Neural crest cell (in vitro differentiated cells): ENCODE data around the gene AGBL4. TPM values are rescaled to one million over a fixed set of nuclear protein-coding genes. Genes with fewer than 3 reads are reported as not detected.
"Not testable (repeated sequence)": the region's sequence is repeated elsewhere in the genome, so short reads cannot be mapped to it uniquely, and the experiment has no call there.

Source experiments
- DNase-seq: peaks from one replicate; pipeline ENCODE4 v3.0.0; 2021; ENCODE audit warnings: low read depth, mixed read lengths, low spot score
- H3K27ac Mint-ChIP-seq: one replicate; pipeline ENCODE4 v1.8.0; 2021; ENCODE audit warnings: mild to moderate bottlenecking, mixed read lengths; ENCODE audit not compliant: unreplicated experiment
- H3K27me3 Mint-ChIP-seq: 2 replicates; pipeline ENCODE4 v1.8.0; 2021; ENCODE audit warnings: low read depth, mild to moderate bottlenecking, mixed read lengths
- H3K36me3 Mint-ChIP-seq: 2 replicates; pipeline ENCODE4 v1.8.0; 2021; ENCODE audit warnings: low read depth, mild to moderate bottlenecking, mixed read lengths
- H3K4me1 Mint-ChIP-seq: 2 replicates; pipeline ENCODE4 v1.8.0; 2021; ENCODE audit warnings: mixed read lengths
- H3K4me3 Mint-ChIP-seq: one replicate; pipeline ENCODE4 v1.8.0; 2021; ENCODE audit warnings: mild to moderate bottlenecking, mixed read lengths
- H3K9me3 Mint-ChIP-seq: 2 replicates; pipeline ENCODE4 v1.8.0; 2021; ENCODE audit warnings: mixed read lengths
- CTCF ChIP-seq: fragments of 200-600 bp; sonication (generic); conservative IDR thresholded peaks from 2 replicates; pipeline ENCODE4 v1.5.0; 2021; ENCODE audit warnings: antibody characterized with exemption, mild to moderate bottlenecking
- total RNA-seq: library from RNA; stranded (reverse); gene quantifications from 2 replicates; pipeline ENCODE4 v1.2.1, GENCODE V29; 2021

Gene AGBL4
- total RNA-seq, 1 donor from 2014 or later = 0.09 TPM

GRCh38 chr1:49337251-49337650 is 686.5 kb downstream of the AGBL4 start:
- H3K4me1 Mint-ChIP-seq = no peaks in the 10 kb centered on the region
- TF ChIP-seq CTCF = no peak
- peaks cover 9% of the 10 kb centered on the region for H3K36me3 Mint-ChIP-seq
- peaks cover 25% of the 10 kb centered on the region for H3K9me3 Mint-ChIP-seq
- no peak for DNase-seq
- no peak overlapping the region for H3K27ac Mint-ChIP-seq
- H3K4me3 Mint-ChIP-seq = no peak overlapping the region
- H3K27me3 Mint-ChIP-seq = no peaks in the 10 kb centered on the region

- H3K4me3 Mint-ChIP-seq = no peak overlapping the region
- TF ChIP-seq CTCF = no peak
- no peak for DNase-seq
- H3K9me3 Mint-ChIP-seq = peaks cover 26% of the 10 kb centered on the region
- H3K27ac Mint-ChIP-seq = no peak overlapping the region
- H3K4me1 Mint-ChIP-seq = no peaks in the 10 kb centered on the region
- no peaks in the 10 kb centered on the region for H3K27me3 Mint-ChIP-seq
- peaks cover 13% of the 10 kb centered on the region for H3K36me3 Mint-ChIP-seq
Observed at GRCh38 chr1:49333906-49334305, 689.8 kb downstream of the AGBL4 start.

GRCh38 chr1:49331066-49331852 is 692.5 kb downstream of the AGBL4 start:
- Mint-ChIP-seq H3K9me3 (peaks cover 19% of the 10 kb centered on the region), H3K27me3 (no peaks in the 10 kb centered on the region), H3K27ac (no peak overlapping the region)

GRCh38 chr1:49323925-49324540 is 699.7 kb downstream of the AGBL4 start:
- H3K4me1 Mint-ChIP-seq = no peaks in the 10 kb centered on the region
- H3K27ac Mint-ChIP-seq = no peak overlapping the region
- peaks cover 2% of the 10 kb centered on the region for H3K36me3 Mint-ChIP-seq
- peaks cover 20% of the 10 kb centered on the region for H3K9me3 Mint-ChIP-seq
- DNase-seq = no peak
- H3K4me3 Mint-ChIP-seq = no peak overlapping the region
- TF ChIP-seq CTCF = no peak
- no peaks in the 10 kb centered on the region for H3K27me3 Mint-ChIP-seq

More at GRCh38 chr1:49331066-49331852, 692.5 kb downstream of the AGBL4 start:
- no peak overlapping the region for H3K4me3 Mint-ChIP-seq
- H3K36me3 Mint-ChIP-seq = peaks cover 7% of the 10 kb centered on the region
- TF ChIP-seq CTCF = no peak
- no peak for DNase-seq
- H3K4me1 Mint-ChIP-seq = no peaks in the 10 kb centered on the region

GRCh38 chr1:49320493-49320892 is 703.3 kb downstream of the AGBL4 start:
- H3K4me3 Mint-ChIP-seq, DNase-seq, H3K27ac Mint-ChIP-seq, H3K27me3 Mint-ChIP-seq, H3K4me1 Mint-ChIP-seq, H3K36me3 Mint-ChIP-seq: not testable (repeated sequence)
- H3K9me3 Mint-ChIP-seq = peaks cover 19% of the 10 kb centered on the region

GRCh38 chr1:49319426-49319963 is 704.3 kb downstream of the AGBL4 start:
- Mint-ChIP-seq H3K4me1 (no peaks in the 10 kb centered on the region), H3K9me3 (peaks cover 20% of the 10 kb centered on the region), H3K27ac (no peak overlapping the region), H3K36me3 (peaks cover 7% of the 10 kb centered on the region), H3K27me3 (no peaks in the 10 kb centered on the region), H3K4me3 (no peak overlapping the region)
- no peak for DNase-seq
- no peak for TF ChIP-seq CTCF
